COR-L47 (cell line): ENCODE measurements around the gene PTPRE.

ENCODE experiments used
- DNase-seq: peaks from one replicate; lab custom pipeline; 2025; lab: John Stamatoyannopoulos, UW

Gene PTPRE

GRCh38 chr10:127883516-127883915, 23.4 kb upstream of the PTPRE start:
- DNase-seq, result no peak

GRCh38 chr10:127884501-127884900, 22.4 kb upstream of the PTPRE start:
- no peak for DNase-seq

GRCh38 chr10:127886371-127887051, 20.4 kb upstream of the PTPRE start:
- DNase-seq, result no peak

- DNase-seq, result no peak
These were observed 19.1 kb upstream of the PTPRE start for GRCh38 chr10:127887541-127888415.

- no peak for DNase-seq
These were observed 18.2 kb upstream of the PTPRE start for GRCh38 chr10:127888521-127889312.

- DNase-seq, result no peak
These were observed 17.2 kb upstream of the PTPRE start for GRCh38 chr10:127889605-127890195.

- no peak for DNase-seq
These were observed 16.7 kb upstream of the PTPRE start for GRCh38 chr10:127890216-127890615.

- no peak for DNase-seq
These were observed 16.0 kb upstream of the PTPRE start for GRCh38 chr10:127890832-127891334.

- no peak for DNase-seq
These were observed 14.2 kb upstream of the PTPRE start, which contains the start of gene CLRN3 for GRCh38 chr10:127892743-127893142. TSS of gene CLRN3 (minus strand) at chr10:127892941. CDS start at chr10:127892784, 157 bp downstream.

- no peak for DNase-seq
These were observed 12.8 kb upstream of the PTPRE start for GRCh38 chr10:127894146-127894545.

GRCh38 chr10:127896590-127896989, 10.3 kb upstream of the PTPRE start:
- no peak for DNase-seq

- DNase-seq, result no peak
These were observed 9.7 kb upstream of the PTPRE start for GRCh38 chr10:127897177-127897576.

- no peak for DNase-seq
These were observed 7.0 kb upstream of the PTPRE start for GRCh38 chr10:127899766-127900387.

GRCh38 chr10:127903789-127904188, 3.1 kb upstream of the PTPRE start:
- DNase-seq, result no peak

- no peak for DNase-seq
These were observed 2.4 kb upstream of the PTPRE start for GRCh38 chr10:127904311-127905000.

GRCh38 chr10:127905001-127905847, 1.7 kb upstream of the PTPRE start:
- DNase-seq, result no peak

- no peak for DNase-seq
These were observed 1.0 kb upstream of the PTPRE start for GRCh38 chr10:127905848-127906261.

GRCh38 chr10:127907411-127908105, 655 bp downstream of the PTPRE start:
- DNase-seq, result no peak
